ENCODE results near the gene RNF5. TPM values are rescaled to one million over a fixed set of nuclear protein-coding genes. Genes with fewer than 3 reads are reported as not detected.
"Not testable (repeated sequence)": the region's sequence is repeated elsewhere in the genome, so short reads cannot be mapped to it uniquely, and the experiment has no call there.

The RNF5 gene
- total and polyA plus RNA-seq, 9 of the 15 experiments (the other 6 are each of a cell fraction or from before 2014, with no cell fraction given) = 62.2 to 245 (median 129) TPM

DNA sequence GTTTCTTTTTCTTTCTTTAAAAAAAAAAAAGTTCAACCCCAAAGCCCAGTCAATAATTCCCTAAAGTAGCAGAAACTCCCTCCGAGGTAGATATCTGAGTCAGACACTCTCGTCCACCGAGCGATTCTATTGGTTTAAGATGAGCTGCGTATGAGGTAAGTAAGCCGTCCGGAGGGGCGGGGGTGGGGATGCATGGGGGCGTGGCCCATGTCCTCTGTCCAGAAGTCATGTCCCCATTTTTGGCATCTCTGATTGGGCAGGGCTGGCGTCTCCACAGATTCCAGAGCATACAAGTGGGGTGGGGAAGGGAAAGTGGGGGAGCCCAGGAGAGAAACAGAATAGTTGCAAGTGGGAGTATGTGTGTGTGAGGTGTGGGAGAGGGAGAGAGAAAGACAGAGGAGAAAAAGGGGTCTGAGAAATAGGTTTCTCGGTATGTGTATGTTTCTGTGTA is 7.5 kb downstream of the RNF5 start:
- peak overlapping the region; percentile 68 for H3K27ac ChIP-seq (ENCODE audit: extremely low read depth, low read depth, low read length)
- FAIRE-seq = peak; percentile 98
- TF ChIP-seq EGR1 (conservative IDR thresholded peaks at IDR 0.05) = peak; percentile 62
- peak; percentile 75; the same call in 1 of the 2 replicates for TF ChIP-seq HDGF (IDR thresholded peaks at IDR 0.05)
- peak; percentile 75 for TF ChIP-seq ZNF384 (IDR thresholded peaks at IDR 0.05; ENCODE audit: low read depth, low read length)
- TF ChIP-seq POLR2A (conservative IDR thresholded peaks at IDR 0.05) = peak; percentile 68
- TF ChIP-seq PHF20 (IDR thresholded peaks at IDR 0.05; ENCODE audit: partially characterized antibody) = peak; percentile 30
- TF ChIP-seq CREM (IDR thresholded peaks at IDR 0.05; ENCODE audit: low read depth) = peak; percentile 46
- 0 out of 2 replicates have a peak, but pooled peaks have one; percentile 18 for TF ChIP-seq ZBTB26 (CRISPR knock-in tag; IDR thresholded peaks at IDR 0.05)
- TF ChIP-seq, protein P1, sequence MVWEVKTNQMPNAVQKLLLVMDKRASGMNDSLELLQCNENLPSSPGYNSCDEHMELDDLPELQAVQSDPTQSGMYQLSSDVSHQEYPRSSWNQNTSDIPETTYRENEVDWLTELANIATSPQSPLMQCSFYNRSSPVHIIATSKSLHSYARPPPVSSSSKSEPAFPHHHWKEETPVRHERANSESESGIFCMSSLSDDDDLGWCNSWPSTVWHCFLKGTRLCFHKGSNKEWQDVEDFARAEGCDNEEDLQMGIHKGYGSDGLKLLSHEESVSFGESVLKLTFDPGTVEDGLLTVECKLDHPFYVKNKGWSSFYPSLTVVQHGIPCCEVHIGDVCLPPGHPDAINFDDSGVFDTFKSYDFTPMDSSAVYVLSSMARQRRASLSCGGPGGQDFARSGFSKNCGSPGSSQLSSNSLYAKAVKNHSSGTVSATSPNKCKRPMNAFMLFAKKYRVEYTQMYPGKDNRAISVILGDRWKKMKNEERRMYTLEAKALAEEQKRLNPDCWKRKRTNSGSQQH (CRISPR knock-in tag; IDR thresholded peaks at IDR 0.05) = peak; percentile 83
- peak; percentile 92 for TF ChIP-seq THRB (CRISPR knock-in tag; conservative IDR thresholded peaks at IDR 0.05)
- peak; percentile 14; the same call in 1 of the 2 replicates for TF ChIP-seq EP300 (IDR thresholded peaks at IDR 0.05; ENCODE audit: low read length)
- 0 out of 4 replicates have a peak, but pooled peaks of 1 of the 2 experiments have one; percentile 38 for TF ChIP-seq SRF (CRISPR knock-in tag; IDR thresholded peaks at IDR 0.05)
- TF ChIP-seq EHMT2 (IDR thresholded peaks at IDR 0.05) = 0 out of 2 replicates have a peak, but pooled peaks have one; percentile 33
- not testable (repeated sequence) for TF ChIP-seq ATF1 (CRISPR knock-in tag; IDR thresholded peaks at IDR 0.05)
- peak; percentile 26; the same call in 1 of the 2 replicates for TF ChIP-seq ATF1 (tag; IDR thresholded peaks at IDR 0.05)
- 0 out of 4 replicates have a peak, but pooled peaks of 1 of the 2 experiments have one; percentile 38 for TF ChIP-seq HDAC1 (IDR thresholded peaks at IDR 0.05)
- 0 out of 4 replicates have a peak, but pooled peaks of 1 of the 2 experiments have one; percentile 20 for TF ChIP-seq MLLT1 (IDR thresholded peaks at IDR 0.05)

More for the DNA sequence above, 7.5 kb downstream of the RNF5 start:
- H3K4me3 ChIP-seq; H3K9me3 ChIP-seq (replicated peaks; ENCODE audit: control insufficient read depth, insufficient read depth, low read depth, low read length); intact Hi-C loops (cut with micrococcal nuclease); CTCF ChIA-PET (ENCODE audit: low intra/inter-chr PET ratio); H4K20me1 ChIP-seq (replicated peaks; ENCODE audit: control insufficient read depth, insufficient read depth, low read length); H3K27me3 ChIP-seq (ENCODE audit: control insufficient read depth in 2 of 2, insufficient read depth in 2 of 2, low read length in 2 of 2); BruUV-seq (replicated peaks); in situ Hi-C loops (cut with MboI); H2AFZ ChIP-seq (ENCODE audit: low read depth, low read length); H3K9me1 ChIP-seq (ENCODE audit: control insufficient read depth, insufficient read depth, low read length): not testable (repeated sequence)
- Histone ChIP-seq H3K4me2 (ENCODE audit: insufficient read depth, low read length) (peak overlapping the region; percentile 26; the same call in 1 of the 2 replicates), H3K4me1 (replicated peaks in 1 of 2; ENCODE audit: control insufficient read depth in 2 of 2, insufficient read depth in 2 of 2, low read length in 2 of 2) (peaks cover 60 to 75% of the 10 kb centered on the region in 2 experiments), H3K79me2 (ENCODE audit: control insufficient read depth, insufficient read depth, low read length) (peaks cover 60% of the 10 kb centered on the region), H3K36me3 (ENCODE audit: control insufficient read depth, insufficient read depth, low read length) (peaks cover 70% of the 10 kb centered on the region; the same call in 2 of the 3 replicates), H3K9ac (ENCODE audit: insufficient read depth in 1 of 2, low read depth in 2 of 2, low read length in 2 of 2) (peak overlapping the region in 1 of 2 experiments; percentile 42; a peak in 3 of 4 replicates)
- peak; percentile 71 to 97 (median 82) for DNase-seq (ENCODE audit: extremely low read depth in 1 of 4, low spot score in 3 of 4)
- ATAC-seq = peak; percentile 81
- WGBS (ENCODE audit: insufficient coverage, low coverage, missing lambda C conversion rate) = 7% methylated on average over 11 of the region's 11 CpGs
- POLR2A ChIA-PET = interaction anchor here (0.6 to 1.0 kb wide), 2 partner anchors 10 to 217 kb away, joined by 3 read pairs; partner anchors contain the start of gene AGPAT1

Data from K562 (cell line).